Activated T-cell treated with anti-CD3 and anti-CD28 coated beads, Interleukin-2, amount 50 U/mL, for 48 hours (primary cell): ENCODE measurements around the gene TMEM26.
"Not testable (repeated sequence)": the region's sequence is repeated elsewhere in the genome, so short reads cannot be mapped to it uniquely, and the experiment has no call there.

Source experiments
- DNase-seq, 2 experiments: peaks; one replicate each; pipeline ENCODE4 v3.0.0-alpha.2; 2020

The TMEM26 gene

GRCh38 chr10:61398366-61399129 lies 54.6 kb downstream of the TMEM26 start:
- DNase-seq: no peak

- no peak for DNase-seq
These were observed 55.8 kb downstream of the TMEM26 start for GRCh38 chr10:61397175-61397986.

GRCh38 chr10:61391281-61391680 lies 61.9 kb downstream of the TMEM26 start:
- no peak for DNase-seq

GRCh38 chr10:61390851-61391250 lies 62.3 kb downstream of the TMEM26 start:
- DNase-seq: no peak

- DNase-seq: no peak
These were observed 63.3 kb downstream of the TMEM26 start for GRCh38 chr10:61389887-61390286.

- not testable (repeated sequence) for DNase-seq
These were observed 64.2 kb downstream of the TMEM26 start for GRCh38 chr10:61388986-61389385.

GRCh38 chr10:61385231-61386001 lies 67.8 kb downstream of the TMEM26 start:
- no peak for DNase-seq

GRCh38 chr10:61381153-61381552 lies 72.0 kb downstream of the TMEM26 start:
- DNase-seq: not testable (repeated sequence)

GRCh38 chr10:61378865-61379264 lies 74.3 kb downstream of the TMEM26 start:
- no peak for DNase-seq

GRCh38 chr10:61376908-61377368 lies 76.2 kb downstream of the TMEM26 start:
- DNase-seq: no peak

- no peak for DNase-seq
These were observed 76.8 kb downstream of the TMEM26 start for GRCh38 chr10:61376377-61376776.

GRCh38 chr10:61366365-61366764 lies 86.8 kb downstream of the TMEM26 start:
- DNase-seq: no peak

GRCh38 chr10:61364619-61365018 lies 88.6 kb downstream of the TMEM26 start:
- DNase-seq: no peak

- no peak for DNase-seq
These were observed 90.2 kb downstream of the TMEM26 start for GRCh38 chr10:61363006-61363405.

GRCh38 chr10:61359452-61359851 lies 93.7 kb downstream of the TMEM26 start:
- no peak for DNase-seq

- DNase-seq: no peak
These were observed 95.5 kb downstream of the TMEM26 start for GRCh38 chr10:61357687-61358086.
